GM12872 (cell line): Measurements from ENCODE around the gene DOCK9.

ENCODE experiments used
- CTCF ChIP-seq: IDR thresholded peaks from 3 replicates; pipeline ENCODE4 v1.5.1; 2011; ENCODE audit warnings: low read depth, mild to moderate bottlenecking, low read length, moderate library complexity; ENCODE audit not compliant: insufficient read depth

Gene DOCK9

DNA sequence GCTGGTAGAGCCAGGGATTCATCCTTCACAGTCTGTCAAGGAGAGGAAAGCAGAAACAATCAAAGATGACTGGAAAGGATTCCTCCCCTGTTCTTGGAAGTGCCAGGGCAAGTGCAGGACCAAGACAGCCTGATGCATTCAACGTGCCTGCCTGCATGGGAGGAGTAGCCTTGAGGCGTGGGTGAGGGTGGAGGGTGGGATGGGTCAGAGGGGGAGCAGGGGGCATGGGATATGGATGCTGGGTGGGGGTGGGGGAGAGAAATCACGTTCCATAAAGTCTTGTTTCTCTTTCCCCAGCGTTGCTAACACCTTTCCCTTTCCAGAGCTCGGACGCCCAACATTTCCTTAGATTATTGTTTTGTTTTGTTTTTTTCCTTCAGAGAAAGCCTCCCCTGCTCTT, 117.4 kb downstream of the DOCK9 start:
- TF ChIP-seq CTCF = no peak

- TF ChIP-seq CTCF = no peak
These were observed 119.7 kb downstream of the DOCK9 start for GRCh38 chr13:98858191-98858590.

DNA sequence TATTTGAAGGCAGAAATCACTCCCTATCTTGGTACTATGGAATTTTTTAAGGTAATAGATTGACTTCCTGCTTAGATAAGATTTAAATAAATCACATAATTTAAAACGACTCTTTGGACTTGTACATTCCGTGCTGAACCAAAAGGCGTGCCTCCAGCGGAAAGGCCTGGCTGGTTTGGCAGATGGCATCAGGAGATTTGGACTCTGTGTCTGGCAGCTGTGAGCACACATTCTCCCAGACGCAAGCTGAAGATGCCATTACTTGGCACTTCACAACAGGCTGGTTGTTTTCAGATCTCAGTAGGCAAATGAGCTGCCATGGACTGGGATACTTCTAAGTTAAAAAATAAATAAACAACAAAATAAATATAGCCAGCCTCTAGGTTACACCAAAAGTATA, 120.9 kb downstream of the DOCK9 start:
- TF ChIP-seq CTCF = no peak

- TF ChIP-seq CTCF = no peak
These were observed 123.4 kb downstream of the DOCK9 start for GRCh38 chr13:98854448-98854847.

DNA sequence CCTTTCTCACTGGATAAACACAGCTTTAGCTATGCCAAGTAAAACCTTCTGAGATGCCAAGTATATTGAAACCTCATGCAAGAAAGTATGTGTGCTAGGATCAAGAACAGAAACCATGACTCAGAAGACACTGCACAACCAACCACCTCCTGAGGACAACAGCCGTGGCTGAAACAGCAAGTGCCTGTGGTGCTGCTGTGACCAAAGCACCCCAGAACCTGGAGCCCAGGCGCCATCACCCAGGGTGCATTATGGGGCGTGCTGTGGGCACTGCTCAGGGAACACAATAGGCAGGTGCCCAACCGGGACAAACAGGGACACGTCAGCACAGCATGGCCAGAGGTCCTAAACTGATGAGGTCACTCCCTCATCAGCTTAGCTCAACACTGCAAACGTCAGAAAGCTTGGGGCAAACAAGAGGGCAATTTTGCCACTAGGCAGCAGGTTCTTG, 124.1 kb downstream of the DOCK9 start:
- no peak for TF ChIP-seq CTCF

DNA sequence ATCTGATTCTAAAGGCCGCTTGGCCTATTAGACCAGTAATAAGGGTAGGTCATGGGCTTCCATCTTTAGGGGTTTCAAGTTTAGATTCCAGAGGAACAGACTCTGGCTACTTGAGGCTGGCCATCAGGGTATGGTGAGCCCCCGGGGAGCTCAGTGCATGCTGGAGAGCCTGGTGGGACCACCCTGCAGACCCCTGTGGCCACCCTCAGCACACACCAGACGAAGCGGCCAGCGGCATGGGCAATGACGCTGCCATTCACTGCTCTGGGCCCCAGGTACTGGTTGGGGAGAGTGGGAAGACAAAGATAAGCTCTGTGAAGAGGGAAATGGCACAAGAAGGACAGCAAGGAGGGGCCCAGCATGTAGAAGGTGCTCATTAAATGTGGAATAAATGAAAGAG, 126.6 kb downstream of the DOCK9 start:
- TF ChIP-seq CTCF = no peak

DNA sequence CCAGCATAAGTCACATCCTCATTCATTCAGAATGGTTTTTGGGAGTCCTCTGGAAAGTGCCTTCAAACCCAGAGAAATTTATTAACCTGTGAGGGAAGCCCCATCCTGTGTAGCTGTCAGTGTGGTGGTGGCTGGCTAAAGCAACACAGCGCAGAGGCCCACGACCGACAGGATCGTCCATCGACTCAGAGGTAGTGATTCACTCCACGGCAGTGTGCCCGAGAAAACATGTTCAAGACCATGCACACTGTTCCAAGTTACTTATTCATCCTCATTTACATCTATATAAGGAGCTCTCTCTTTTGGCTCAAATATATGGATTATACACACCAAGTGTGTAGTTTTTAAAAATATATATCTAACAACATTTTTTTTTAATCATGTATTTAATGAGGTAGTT, 129.1 kb downstream of the DOCK9 start:
- no peak for TF ChIP-seq CTCF

- TF ChIP-seq CTCF = no peak
These were observed 130.1 kb downstream of the DOCK9 start for GRCh38 chr13:98847780-98848179.
